ENCODE data around the gene TMEM270. TPM values are rescaled to one million over a fixed set of nuclear protein-coding genes. Genes with fewer than 3 reads are reported as not detected.

TMEM270 gene
- total and polyA plus RNA-seq, 8 donors, result 0.25 to 0.31 TPM; not detected in 6

- Histone ChIP-seq H3K36me3 (no peaks in the 10 kb centered on the region), H3K27me3 (no peaks in the 10 kb centered on the region), H3K27ac (no peak overlapping the region), H3K4me3 (no peak overlapping the region), H3K4me1 (peaks cover 16 to 37% (median 24%) of the 10 kb centered on the region in 3 donors), H3K9me3 (no peaks in the 10 kb centered on the region)
- FAIRE-seq, result no peak
- TF ChIP-seq CTCF (IDR thresholded peaks at IDR 0.05), result no peak
- WGBS, 2 donors, result 84 to 85% methylated on average over 11 of the region's 11 CpGs
- DNase-seq, result peak in 2 of 6 donors; percentile 6
- ATAC-seq, result no peak
- intact Hi-C loops (cut with DNase I), result no loop called here
Measured at GRCh38 chr7:73823873-73824592, 36.9 kb upstream of the TMEM270 start.

GRCh38 chr7:73824986-73825385 lies 36.0 kb upstream of the TMEM270 start:
- H3K27ac ChIP-seq, result peak overlapping the region in 2 of 4 donors; percentile 98
- no peak for TF ChIP-seq CTCF (IDR thresholded peaks at IDR 0.05)
- no peaks in the 10 kb centered on the region for H3K9me3 ChIP-seq
- ATAC-seq (peak in 2 of 4 donors; percentile 3 to 12), DNase-seq (peak in 5 of 6 donors; percentile 40 to 80 (median 73)), FAIRE-seq (no peak)
- no peak overlapping the region for H3K4me3 ChIP-seq
- no peaks in the 10 kb centered on the region for H3K36me3 ChIP-seq
- 32 to 53% methylated on average over 9 of the region's 9 CpGs for WGBS, 2 donors
- H3K27me3 ChIP-seq, result no peaks in the 10 kb centered on the region
- peaks cover 25 to 47% (median 32%) of the 10 kb centered on the region in 3 donors for H3K4me1 ChIP-seq
- intact Hi-C loops (cut with DNase I), result no loop called here

GRCh38 chr7:73827567-73828106 lies 33.3 kb upstream of the TMEM270 start:
- 3% methylated on average over 11 of the region's 11 CpGs for WGBS, 2 donors
- intact Hi-C loops (cut with DNase I), result no loop called here
- ATAC-seq, result peak; percentile 46 to 57 (median 54)
- Histone ChIP-seq H3K9me3 (no peaks in the 10 kb centered on the region), H3K4me1 (peaks cover 31 to 52% (median 38%) of the 10 kb centered on the region in 3 donors), H3K4me3 (no peak overlapping the region), H3K36me3 (no peaks in the 10 kb centered on the region), H3K27ac (peak overlapping the region; percentile 85 to 98 (median 92)), H3K27me3 (no peaks in the 10 kb centered on the region)
- DNase-seq, result peak; percentile 86 to 95 (median 94)
- no peak for TF ChIP-seq CTCF (IDR thresholded peaks at IDR 0.05)
- no peak for FAIRE-seq

- intact Hi-C loops (cut with DNase I), result no loop called here
- H3K36me3 ChIP-seq, result no peaks in the 10 kb centered on the region
- no peaks in the 10 kb centered on the region for H3K27me3 ChIP-seq
- WGBS, 2 donors, result 48 to 49% methylated on average over 14 of the region's 14 CpGs
- H3K9me3 ChIP-seq, result no peaks in the 10 kb centered on the region
- H3K4me1 ChIP-seq, result peaks cover 31 to 52% (median 38%) of the 10 kb centered on the region in 3 donors
- peak overlapping the region; percentile 85 to 98 (median 92) for H3K27ac ChIP-seq
- DNase-seq, result peak in 3 of 6 donors; percentile 9 to 85 (median 84)
- no peak for TF ChIP-seq CTCF (IDR thresholded peaks at IDR 0.05)
- H3K4me3 ChIP-seq, result no peak overlapping the region
- FAIRE-seq, result peak; percentile 17
- ATAC-seq, result peak; percentile 42 to 51 (median 48)
Measured at GRCh38 chr7:73828107-73828803, 32.7 kb upstream of the TMEM270 start.

All from pancreas (tissue), 10 donors.